GM12891 (cell line): ENCODE data around the gene RUNX1.

ENCODE experiments used
- DNase-seq: peaks from one replicate; pipeline ENCODE4 v3.0.0; 2011; ENCODE audit warnings: low spot score; ENCODE audit not compliant: insufficient read length
- FAIRE-seq: peaks from 2 replicates; lab custom pipeline; 2011; peaks lifted over from hg19 to GRCh38; lab: Jason Lieb, UNC
- PAX5 ChIP-seq: IDR thresholded peaks from 2 replicates; pipeline ENCODE4 v1.6.1; 2011; ENCODE audit warnings: low read length, moderate library complexity, mild to moderate bottlenecking; ENCODE audit not compliant: insufficient read depth, severe bottlenecking
- POLR2A ChIP-seq: IDR thresholded peaks from 2 replicates; pipeline ENCODE4 v1.6.1; 2011; ENCODE audit warnings: low read depth, low read length, control low read depth
- POLR2AphosphoS5 ChIP-seq: IDR thresholded peaks from 2 replicates; pipeline ENCODE4 v1.6.1; 2011; ENCODE audit warnings: low read depth, low read length, control low read depth
- POU2F2 ChIP-seq: IDR thresholded peaks from 2 replicates; pipeline ENCODE4 v1.6.1; 2011; ENCODE audit warnings: low read depth, mild to moderate bottlenecking, control low read depth, low read length, moderate library complexity
- SPI1 ChIP-seq: IDR thresholded peaks from 2 replicates; pipeline ENCODE4 v1.6.1; 2011; ENCODE audit warnings: low read depth, low read length, control low read depth
- TAF1 ChIP-seq: IDR thresholded peaks from 2 replicates; pipeline ENCODE4 v1.6.1; 2011; ENCODE audit warnings: low read depth, low read length, control low read depth

The RUNX1 gene

GRCh38 chr21:34915364-34915841 is 133.7 kb downstream of the RUNX1 start:
- DNase-seq (no peak), FAIRE-seq (no peak)
- TF ChIP-seq POLR2AphosphoS5 (no peak), TAF1 (no peak), SPI1 (no peak), POU2F2 (no peak), POLR2A (no peak), PAX5 (no peak)

DNA sequence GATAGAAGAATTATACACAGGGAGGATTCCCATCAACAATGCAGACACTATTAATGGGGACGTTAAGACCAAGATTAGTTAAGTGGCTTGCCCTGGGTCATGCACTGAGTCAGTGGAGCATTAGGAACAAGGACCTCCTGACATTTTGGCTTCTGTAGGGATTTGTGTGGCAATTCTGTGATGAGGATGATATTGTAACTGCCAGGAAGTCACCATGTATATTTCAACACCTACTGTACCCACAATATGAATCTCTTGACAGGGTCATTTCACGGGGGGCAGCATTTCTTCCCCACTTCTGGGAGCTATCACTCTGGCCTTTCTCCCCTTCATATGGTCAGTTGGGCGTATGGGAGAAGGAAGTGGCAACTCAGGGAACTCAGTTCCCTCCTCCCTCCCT is 134.9 kb downstream of the RUNX1 start:
- DNase-seq (no peak), FAIRE-seq (no peak)
- TF ChIP-seq TAF1, result no peak
- no peak for TF ChIP-seq POU2F2
- no peak for TF ChIP-seq POLR2A
- TF ChIP-seq PAX5, result no peak
- TF ChIP-seq POLR2AphosphoS5, result no peak
- TF ChIP-seq SPI1, result no peak

DNA sequence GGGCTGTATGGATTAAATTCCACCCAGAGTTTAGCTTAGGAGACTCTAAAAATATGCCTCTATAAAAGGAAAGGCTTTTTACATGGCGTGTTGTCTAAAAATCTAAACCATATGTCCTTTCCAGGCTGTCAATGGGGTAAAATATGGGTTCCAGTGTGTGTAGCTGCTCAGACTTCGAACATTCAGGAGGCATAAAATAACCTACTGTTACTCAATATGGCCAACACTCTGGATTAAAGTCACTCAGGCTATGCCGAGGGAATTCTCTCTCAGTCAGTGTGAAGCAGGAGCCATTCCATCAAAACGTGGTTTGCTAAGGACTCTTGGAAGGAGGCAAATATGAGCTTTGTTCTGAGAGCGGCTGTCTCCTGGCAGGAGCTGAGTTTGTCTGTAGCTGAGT is 135.3 kb downstream of the RUNX1 start:
- DNase-seq (no peak), FAIRE-seq (no peak)
- no peak for TF ChIP-seq POLR2AphosphoS5

DNA sequence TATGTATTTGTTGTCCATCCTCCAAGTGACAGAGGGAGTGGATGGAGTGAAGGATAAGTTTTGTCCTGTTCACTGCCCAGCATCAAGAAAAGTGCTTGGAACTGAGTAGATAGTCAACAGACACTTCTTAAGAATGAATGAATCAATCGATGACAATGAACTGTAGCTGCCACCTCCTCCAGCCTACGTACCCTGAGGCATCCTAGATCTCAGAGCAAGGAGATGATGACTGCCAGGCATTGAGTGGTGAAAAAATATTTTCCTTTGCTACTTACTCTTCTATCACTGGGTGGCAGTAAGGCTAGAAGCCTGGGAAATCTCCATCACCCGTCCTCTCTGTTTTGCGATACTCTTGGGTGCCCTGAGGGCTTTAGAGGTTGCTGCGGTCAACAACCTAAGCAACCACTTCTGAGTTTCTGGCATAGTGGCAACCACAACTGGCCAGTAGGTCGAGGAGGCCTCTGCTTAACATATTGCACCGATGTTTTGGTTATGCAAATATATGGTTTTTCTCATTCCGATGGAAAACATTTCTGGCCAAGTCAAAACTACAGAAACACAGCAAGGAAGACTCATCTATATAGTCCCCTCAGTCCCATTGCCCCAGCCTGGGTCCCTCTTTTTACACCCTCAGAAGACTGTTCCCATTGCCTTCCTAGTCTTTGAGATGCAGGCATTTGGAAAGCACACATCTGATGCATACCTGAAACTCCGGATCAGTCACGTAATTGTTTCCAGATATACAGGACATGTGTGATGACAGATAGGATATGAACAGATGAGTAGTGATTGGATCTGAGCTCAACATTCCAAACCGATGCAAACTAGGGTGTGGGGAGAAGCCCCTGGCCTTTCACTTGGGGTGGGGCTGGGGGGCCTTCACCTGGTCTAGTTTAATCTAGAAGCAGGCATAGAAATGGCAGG is 136.8 kb downstream of the RUNX1 start:
- DNase-seq, result no peak
- FAIRE-seq, result peak; percentile 78

DNA sequence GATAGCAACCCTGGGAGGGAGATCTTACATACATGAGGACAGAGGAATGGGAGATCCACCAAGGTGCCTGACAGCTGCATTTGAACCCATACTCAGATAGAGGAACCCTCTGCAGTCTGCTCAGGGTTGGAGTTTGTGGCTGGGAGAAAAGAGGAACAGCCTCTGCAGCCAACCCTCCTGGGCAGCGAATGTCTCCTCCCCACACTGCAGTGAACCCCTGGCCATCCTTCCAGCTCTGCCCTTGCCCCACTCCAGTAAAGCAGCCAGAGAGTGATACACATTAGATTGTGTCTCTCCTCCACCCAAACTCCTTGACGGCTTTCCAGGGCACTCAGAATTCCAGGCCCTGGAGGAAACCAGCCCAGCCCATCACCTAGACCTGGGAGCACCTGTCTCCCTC is 137.7 kb downstream of the RUNX1 start:
- FAIRE-seq (peak; percentile 72), DNase-seq (no peak)
- TF ChIP-seq TAF1, result no peak
- peak; percentile 85 for TF ChIP-seq SPI1
- no peak for TF ChIP-seq PAX5

More for the DNA sequence above, 136.8 kb downstream of the RUNX1 start:
- TF ChIP-seq POU2F2 (peak; percentile 56; the same call in 1 of the 2 replicates), PAX5 (no peak), POLR2A (no peak)

- DNase-seq (no peak), FAIRE-seq (no peak)
Observed at GRCh38 chr21:34910396-34910795, 138.7 kb downstream of the RUNX1 start.

DNA sequence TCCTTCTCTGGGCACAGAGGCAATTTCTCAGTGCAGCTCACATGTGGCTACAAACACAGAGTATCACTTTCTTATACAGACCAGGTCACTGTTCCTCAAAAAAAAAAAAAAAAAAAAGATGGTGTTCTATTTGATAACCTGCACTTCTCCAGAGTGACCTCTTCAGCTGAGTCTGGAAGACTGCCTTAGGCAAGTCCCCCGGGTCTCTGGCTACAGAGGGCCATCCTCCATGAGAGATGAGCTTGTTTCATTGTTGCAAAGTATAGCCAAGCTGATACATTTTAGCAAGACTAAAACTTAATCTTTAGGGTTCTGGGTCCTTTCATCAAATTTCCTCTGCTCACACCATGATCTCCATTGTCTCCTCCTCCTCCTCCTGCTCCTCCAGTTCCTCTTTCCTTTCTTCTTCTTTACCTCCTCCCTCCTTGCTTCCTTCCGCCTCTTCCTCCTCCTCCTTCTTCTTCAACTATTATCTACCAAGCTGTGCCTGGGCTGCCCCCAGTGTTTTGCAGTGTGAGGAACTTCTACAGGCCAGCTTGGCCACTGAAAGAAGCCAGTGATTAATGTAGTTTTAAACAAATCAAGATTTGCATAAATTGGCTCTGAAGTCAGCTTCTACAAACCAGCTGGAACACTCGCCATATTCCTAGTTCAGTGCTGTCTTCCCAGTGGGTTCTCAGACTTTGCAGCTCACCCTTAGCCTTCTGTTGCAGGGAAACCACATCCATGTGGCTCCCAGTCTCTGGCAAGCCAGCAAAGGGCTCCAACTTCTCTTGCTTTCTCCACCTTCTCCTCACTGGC is 139.4 kb downstream of the RUNX1 start:
- FAIRE-seq (peak; percentile 43), DNase-seq (no peak)
- TF ChIP-seq TAF1 (no peak), POLR2A (no peak), POLR2AphosphoS5 (no peak), SPI1 (peak; percentile 36; the same call in 1 of the 2 replicates), PAX5 (no peak), POU2F2 (peak; percentile 35; the same call in 1 of the 2 replicates)

More at GRCh38 chr21:34910396-34910795, 138.7 kb downstream of the RUNX1 start:
- TF ChIP-seq POLR2A, result no peak
- no peak for TF ChIP-seq POU2F2
- no peak for TF ChIP-seq PAX5
- no peak for TF ChIP-seq SPI1
- no peak for TF ChIP-seq POLR2AphosphoS5
- no peak for TF ChIP-seq TAF1

GRCh38 chr21:34908419-34909055 is 140.6 kb downstream of the RUNX1 start:
- FAIRE-seq (no peak), DNase-seq (no peak)
- TF ChIP-seq SPI1 (peak; percentile 78), TAF1 (no peak)

DNA sequence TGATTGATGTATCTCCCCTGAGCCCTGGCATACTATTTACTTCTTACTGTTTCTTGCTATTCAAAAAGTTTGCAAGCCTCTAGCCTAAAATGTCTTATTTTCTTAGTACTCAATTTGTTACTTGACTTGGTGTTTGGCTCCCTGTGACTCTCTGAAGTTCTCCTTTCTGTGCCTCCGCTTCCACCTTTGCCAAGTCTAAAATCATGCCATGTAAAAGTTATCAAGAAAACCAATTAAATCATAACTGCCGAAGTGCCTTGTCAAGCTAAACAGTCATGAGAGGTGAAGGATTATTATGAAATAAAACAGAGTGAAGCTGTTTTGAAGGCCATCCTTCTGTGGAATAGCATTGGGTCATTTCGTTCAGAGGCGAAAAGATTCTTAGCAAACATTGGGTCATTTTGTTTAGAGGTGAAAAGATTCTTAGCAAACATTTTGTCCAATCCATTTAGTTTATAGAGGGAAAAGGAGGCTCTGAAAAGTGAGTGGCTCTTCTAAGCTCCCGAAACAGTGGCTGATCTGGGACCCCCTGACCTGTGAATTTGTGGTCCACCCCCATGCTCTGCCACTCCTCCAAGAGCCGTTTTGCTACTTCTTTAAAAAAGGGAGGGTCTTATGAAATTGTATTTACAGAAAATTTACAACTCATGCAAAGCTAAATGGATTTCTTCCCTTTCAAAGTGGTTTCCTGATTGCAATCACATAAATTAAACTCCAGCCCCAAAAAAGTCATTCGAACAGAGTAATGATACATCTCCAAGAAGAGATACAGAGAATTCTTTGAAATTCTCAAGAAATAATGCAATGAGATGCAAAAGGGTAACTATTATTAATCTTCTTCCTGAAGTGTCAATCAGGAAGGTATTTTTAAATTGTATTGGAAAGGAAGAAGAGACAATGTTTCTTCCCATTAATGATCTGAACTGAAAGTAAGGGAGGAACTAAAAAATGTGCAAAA is 141.4 kb downstream of the RUNX1 start:
- FAIRE-seq, result no peak
- DNase-seq, result no peak
- TF ChIP-seq POLR2AphosphoS5 (no peak), SPI1 (no peak), TAF1 (no peak), POLR2A (no peak), POU2F2 (no peak), PAX5 (no peak)

DNA sequence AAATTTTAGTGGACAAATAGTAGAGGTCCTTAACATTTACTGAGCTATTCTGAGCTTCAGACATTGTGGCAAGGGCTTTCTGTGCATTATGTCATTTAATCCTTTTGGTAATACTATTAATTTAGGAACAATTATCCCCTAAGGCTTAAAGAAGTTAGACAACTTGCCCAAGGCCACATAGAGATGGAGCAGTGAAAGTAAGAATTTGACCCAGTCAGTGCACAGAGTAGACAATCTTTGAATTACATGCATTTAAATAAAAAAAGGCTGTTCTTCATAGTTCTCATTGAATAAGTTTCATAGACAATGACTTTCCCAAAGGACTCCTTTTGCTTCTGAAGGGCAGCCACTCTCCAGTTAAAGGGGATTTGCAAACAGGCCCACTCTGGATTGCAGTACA is 142.7 kb downstream of the RUNX1 start:
- no peak for FAIRE-seq
- TF ChIP-seq POLR2A (no peak), PAX5 (no peak), TAF1 (no peak), SPI1 (no peak), POU2F2 (no peak), POLR2AphosphoS5 (no peak)
- DNase-seq, result no peak
